ENCODE data around the gene TYRP1. TPM values are rescaled to one million over a fixed set of nuclear protein-coding genes. Genes with fewer than 3 reads are reported as not detected.

The TYRP1 gene
- total RNA-seq, 2 donors from 2014 or later, result not detected

Other genes with a start within 250 kb of the TYRP1 start
- not detected for gene LURAP1L, start 81.6 kb downstream of the TYRP1 start, total RNA-seq